Activated naive CD8-positive, alpha-beta T cell treated with anti-CD3 and anti-CD28 coated beads, Interleukin-2, amount 10 ng/mL, durations not matched to agents 7 days and 5 days (primary cell): ENCODE results near the gene ITGA11. TPM values are rescaled to one million over a fixed set of nuclear protein-coding genes. Genes with fewer than 3 reads are reported as not detected.

Experiments used
- ATAC-seq: fragments of 150-1000 bp; cut with Tn5 transposase; one replicate; pipeline ENCODE4 v1.10.0; 2021; ENCODE audit warnings: low read depth, moderate library complexity
- POLR2A ChIA-PET: fragments of 350-600 bp; sonication (Branson Sonifier 250); formaldehyde crosslinking; loops from one replicate; lab custom pipeline; 2021; ENCODE audit warnings: antibody characterized with exemption; lab: Charles Lee
- DNase-seq: peaks from one replicate; pipeline ENCODE4 v3.0.0; 2021
- H3K27ac Mint-ChIP-seq: one replicate; pipeline ENCODE4 v1.8.0; 2022; ENCODE audit warnings: mild to moderate bottlenecking, mixed read lengths
- H3K27me3 Mint-ChIP-seq: one replicate; pipeline ENCODE4 v1.8.0; 2022; ENCODE audit warnings: mild to moderate bottlenecking, moderate library complexity, mixed read lengths
- H3K36me3 Mint-ChIP-seq: one replicate; pipeline ENCODE4 v1.8.0; 2021; ENCODE audit warnings: mild to moderate bottlenecking, mixed read lengths
- H3K4me1 Mint-ChIP-seq: one replicate; pipeline ENCODE4 v1.8.0; 2021; ENCODE audit warnings: mixed read lengths
- H3K4me3 Mint-ChIP-seq: one replicate; pipeline ENCODE4 v1.8.0; 2022; ENCODE audit warnings: mild to moderate bottlenecking, moderate library complexity, mixed read lengths
- H3K9me3 Mint-ChIP-seq: one replicate; pipeline ENCODE4 v1.8.0; 2021; ENCODE audit warnings: mixed read lengths
- total RNA-seq, 2 experiments: library from RNA; stranded (reverse); gene quantifications; one replicate each; pipeline ENCODE4 v1.2.3, GENCODE V29; 2021

ITGA11 gene
- total RNA-seq, 2 experiments from 2014 or later, result 0.57 to 0.61 TPM

DNA sequence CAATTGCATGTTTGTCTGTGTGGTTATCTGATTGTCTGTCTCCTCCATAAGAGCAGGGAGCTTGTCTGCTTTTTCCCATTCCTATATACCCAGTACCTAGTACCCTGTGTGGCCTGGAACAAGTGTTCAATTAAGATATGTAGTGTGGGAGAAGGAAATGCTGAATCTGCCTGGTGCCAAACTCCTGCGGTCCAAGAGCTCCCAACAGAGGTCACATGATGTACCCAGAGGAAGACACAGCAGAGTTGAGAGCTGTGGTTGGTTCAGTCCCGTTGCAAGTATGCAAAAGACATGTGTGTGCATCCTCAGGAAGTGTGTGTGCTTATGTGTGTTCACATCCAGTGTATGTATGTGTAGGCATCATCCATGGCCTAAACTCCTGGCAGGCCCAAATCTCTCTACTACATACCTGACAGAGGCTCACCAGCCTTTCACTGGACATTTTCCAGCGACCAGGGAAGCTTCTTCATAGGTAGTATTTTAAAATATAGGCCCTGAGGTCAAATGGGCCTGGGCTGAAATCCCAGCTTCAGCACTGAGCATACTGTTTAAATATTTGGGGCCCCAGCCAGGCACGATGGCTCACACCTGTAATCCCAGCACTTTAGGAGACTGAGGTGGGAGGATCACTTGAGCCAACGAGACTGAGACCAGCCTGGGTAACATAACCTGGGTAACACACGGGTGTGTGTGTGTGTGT is 34.0 kb upstream of the ITGA11 start:
- POLR2A ChIA-PET, result interaction anchor here (0.6 kb wide), 1 partner anchor 29 kb away, joined by 3 read pairs; no protein-coding TSS in a partner anchor
- Mint-ChIP-seq H3K36me3 (no peaks in the 10 kb centered on the region), H3K4me1 (peaks cover 6% of the 10 kb centered on the region), H3K27ac (no peak overlapping the region), H3K4me3 (no peak overlapping the region), H3K9me3 (no peaks in the 10 kb centered on the region), H3K27me3 (peaks cover 15% of the 10 kb centered on the region)
- peak; percentile 50 for ATAC-seq
- DNase-seq, result no peak

DNA sequence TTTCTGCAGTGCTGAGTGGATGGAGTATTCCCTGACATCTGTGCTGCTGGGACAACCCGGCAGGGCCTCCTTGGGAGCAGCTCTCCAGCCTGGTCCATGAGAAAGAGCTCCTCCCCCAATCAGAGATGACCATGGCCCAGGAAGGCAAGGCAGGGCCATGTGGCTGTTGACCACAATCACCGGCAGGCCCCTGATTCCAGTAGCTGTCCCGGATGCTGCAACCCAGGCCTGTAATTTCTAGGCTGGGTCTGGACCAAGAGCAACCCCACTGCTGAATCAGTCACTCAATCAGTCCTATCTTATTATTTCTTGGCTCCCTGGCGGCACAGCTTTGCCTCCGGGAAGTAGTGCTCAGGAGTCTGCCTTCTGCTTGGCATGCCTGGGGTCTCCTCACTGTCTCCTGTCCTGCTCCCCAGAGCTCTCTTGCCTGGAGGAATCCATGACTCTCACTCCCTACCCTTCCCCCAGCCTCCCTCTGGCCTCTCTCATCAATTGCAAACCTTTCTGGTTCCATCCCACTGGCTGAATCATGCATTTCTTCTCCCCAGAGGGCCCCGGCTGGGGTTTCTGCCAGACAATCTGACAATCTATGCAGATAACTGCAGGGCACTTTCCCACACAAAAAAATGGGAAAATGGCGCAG is 32.6 kb upstream of the ITGA11 start:
- no peaks in the 10 kb centered on the region for H3K9me3 Mint-ChIP-seq
- H3K27me3 Mint-ChIP-seq, result peaks cover 28% of the 10 kb centered on the region
- H3K4me3 Mint-ChIP-seq, result no peak overlapping the region
- H3K4me1 Mint-ChIP-seq, result peaks cover 6% of the 10 kb centered on the region
- H3K36me3 Mint-ChIP-seq, result no peaks in the 10 kb centered on the region
- no peak overlapping the region for H3K27ac Mint-ChIP-seq
- no peak for DNase-seq
- no peak for ATAC-seq
- POLR2A ChIA-PET, result no interaction called here

DNA sequence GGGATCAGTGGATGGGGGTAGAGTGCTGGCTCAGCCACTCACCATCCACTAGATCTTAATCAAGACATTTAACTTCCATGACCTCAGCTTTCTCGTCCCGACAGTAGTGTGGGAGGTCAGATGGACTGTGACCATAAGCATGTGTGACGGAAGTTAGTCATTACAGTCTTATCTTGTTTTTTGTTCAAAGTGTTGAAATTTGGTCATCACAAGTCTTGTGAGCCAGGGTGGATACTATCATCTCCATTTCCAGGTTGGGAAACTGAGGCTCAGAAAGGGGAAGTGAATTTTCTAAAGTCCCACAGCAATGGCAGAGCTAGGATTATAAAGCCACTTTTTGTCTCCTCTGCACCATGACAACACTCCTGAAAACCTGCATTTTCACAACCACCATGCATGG is 32.0 kb upstream of the ITGA11 start:
- DNase-seq (no peak), ATAC-seq (no peak)
- H3K27me3 Mint-ChIP-seq, result peaks cover 33% of the 10 kb centered on the region
- H3K9me3 Mint-ChIP-seq, result no peaks in the 10 kb centered on the region
- no peak overlapping the region for H3K27ac Mint-ChIP-seq
- POLR2A ChIA-PET, result no interaction called here
- no peaks in the 10 kb centered on the region for H3K36me3 Mint-ChIP-seq
- H3K4me3 Mint-ChIP-seq, result no peak overlapping the region
- peaks cover 6% of the 10 kb centered on the region for H3K4me1 Mint-ChIP-seq

DNA sequence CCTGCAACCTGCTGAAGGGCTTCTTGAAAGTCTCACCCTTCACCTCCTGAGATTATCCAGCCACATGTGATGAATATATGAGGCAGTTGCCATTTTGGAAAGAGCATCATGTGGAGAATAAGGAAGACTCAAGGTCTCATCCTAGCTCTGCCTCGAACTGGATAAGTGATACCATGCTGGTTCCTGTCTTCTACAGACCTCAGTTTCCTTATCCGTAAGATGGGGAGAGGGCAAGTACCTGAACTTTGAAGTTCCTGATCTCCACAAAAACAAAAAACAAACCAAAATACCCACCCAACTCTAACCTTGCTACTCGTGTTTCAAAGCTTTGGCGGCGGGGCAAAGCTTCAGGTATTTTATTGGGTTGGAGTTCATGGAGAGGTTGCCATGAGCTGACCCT is 31.5 kb upstream of the ITGA11 start:
- ATAC-seq, result no peak
- POLR2A ChIA-PET, result no interaction called here
- no peak overlapping the region for H3K4me3 Mint-ChIP-seq
- no peaks in the 10 kb centered on the region for H3K36me3 Mint-ChIP-seq
- H3K27ac Mint-ChIP-seq, result no peak overlapping the region
- no peaks in the 10 kb centered on the region for H3K9me3 Mint-ChIP-seq
- peaks cover 39% of the 10 kb centered on the region for H3K27me3 Mint-ChIP-seq
- peaks cover 6% of the 10 kb centered on the region for H3K4me1 Mint-ChIP-seq
- DNase-seq, result no peak

DNA sequence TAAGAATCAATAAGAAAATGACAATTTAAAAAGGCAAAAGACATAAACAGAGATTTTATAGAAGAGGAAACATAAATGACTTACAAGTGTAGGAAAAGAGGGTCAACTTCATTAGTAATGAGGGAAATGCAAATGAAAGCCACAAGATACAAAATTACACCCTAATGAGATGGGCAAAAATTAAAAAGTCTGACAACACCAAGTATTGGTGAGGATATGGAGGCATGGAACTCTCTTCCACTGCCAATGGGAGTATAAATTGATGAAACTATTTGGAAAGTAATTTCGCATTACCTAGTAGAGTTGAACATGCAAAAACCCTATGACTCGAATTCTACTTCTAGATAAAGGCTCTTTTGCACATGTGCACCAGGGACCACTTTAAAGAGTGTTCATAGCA is 28.2 kb upstream of the ITGA11 start:
- Mint-ChIP-seq H3K27me3 (peaks cover 52% of the 10 kb centered on the region), H3K36me3 (no peaks in the 10 kb centered on the region), H3K4me3 (no peak overlapping the region), H3K27ac (no peak overlapping the region), H3K9me3 (no peaks in the 10 kb centered on the region), H3K4me1 (no peaks in the 10 kb centered on the region)
- POLR2A ChIA-PET, result no interaction called here
- DNase-seq (no peak), ATAC-seq (no peak)

DNA sequence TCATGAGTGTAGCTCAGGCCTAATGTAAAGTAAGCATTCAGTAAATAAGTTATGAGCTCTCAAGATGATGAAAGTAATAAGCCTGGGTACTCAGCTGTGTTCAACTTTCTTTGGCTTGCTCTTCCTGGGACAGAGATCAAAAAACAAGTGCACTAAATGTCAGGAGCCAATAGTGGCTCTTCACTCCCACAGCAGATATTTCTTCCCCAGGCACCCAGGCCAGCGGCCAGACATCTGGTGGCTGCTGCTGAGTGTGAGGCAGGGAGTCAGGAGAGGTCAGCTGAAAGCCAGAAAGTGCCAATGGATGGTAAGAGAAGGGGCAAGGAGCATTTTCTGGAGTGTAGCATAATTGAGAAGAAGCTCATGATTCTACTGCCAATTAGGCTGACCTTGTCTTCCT is 18.2 kb upstream of the ITGA11 start:
- Mint-ChIP-seq H3K9me3 (peaks cover 1% of the 10 kb centered on the region), H3K4me1 (no peaks in the 10 kb centered on the region), H3K27ac (no peak overlapping the region), H3K36me3 (no peaks in the 10 kb centered on the region), H3K4me3 (no peak overlapping the region), H3K27me3 (peaks cover 70% of the 10 kb centered on the region)
- POLR2A ChIA-PET, result no interaction called here
- DNase-seq (no peak), ATAC-seq (no peak)

DNA sequence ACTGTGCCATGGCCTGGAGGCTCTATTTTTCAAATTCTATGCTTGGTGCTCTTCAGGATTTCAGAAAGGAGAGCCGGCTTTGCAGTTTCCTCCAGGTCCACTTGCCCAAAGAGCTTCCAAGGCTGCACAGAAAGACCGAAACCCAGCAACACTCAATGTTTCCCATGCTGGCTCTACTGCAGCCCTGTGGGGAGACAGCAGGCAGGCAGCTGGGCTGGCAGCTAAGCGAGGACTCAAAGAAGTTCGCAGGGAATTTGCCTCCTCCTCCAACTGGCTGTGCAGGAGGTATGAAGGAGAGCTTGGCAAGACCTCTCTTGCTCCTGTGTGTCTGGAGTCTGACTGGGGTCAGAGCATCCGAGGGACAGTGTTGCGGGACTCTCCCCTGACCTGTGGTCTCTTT is 17.4 kb upstream of the ITGA11 start:
- peaks cover 69% of the 10 kb centered on the region for H3K27me3 Mint-ChIP-seq
- H3K4me1 Mint-ChIP-seq, result no peaks in the 10 kb centered on the region
- DNase-seq (no peak), ATAC-seq (no peak)
- H3K9me3 Mint-ChIP-seq, result peaks cover 1% of the 10 kb centered on the region
- no peak overlapping the region for H3K4me3 Mint-ChIP-seq
- POLR2A ChIA-PET, result no interaction called here
- H3K36me3 Mint-ChIP-seq, result no peaks in the 10 kb centered on the region
- no peak overlapping the region for H3K27ac Mint-ChIP-seq

DNA sequence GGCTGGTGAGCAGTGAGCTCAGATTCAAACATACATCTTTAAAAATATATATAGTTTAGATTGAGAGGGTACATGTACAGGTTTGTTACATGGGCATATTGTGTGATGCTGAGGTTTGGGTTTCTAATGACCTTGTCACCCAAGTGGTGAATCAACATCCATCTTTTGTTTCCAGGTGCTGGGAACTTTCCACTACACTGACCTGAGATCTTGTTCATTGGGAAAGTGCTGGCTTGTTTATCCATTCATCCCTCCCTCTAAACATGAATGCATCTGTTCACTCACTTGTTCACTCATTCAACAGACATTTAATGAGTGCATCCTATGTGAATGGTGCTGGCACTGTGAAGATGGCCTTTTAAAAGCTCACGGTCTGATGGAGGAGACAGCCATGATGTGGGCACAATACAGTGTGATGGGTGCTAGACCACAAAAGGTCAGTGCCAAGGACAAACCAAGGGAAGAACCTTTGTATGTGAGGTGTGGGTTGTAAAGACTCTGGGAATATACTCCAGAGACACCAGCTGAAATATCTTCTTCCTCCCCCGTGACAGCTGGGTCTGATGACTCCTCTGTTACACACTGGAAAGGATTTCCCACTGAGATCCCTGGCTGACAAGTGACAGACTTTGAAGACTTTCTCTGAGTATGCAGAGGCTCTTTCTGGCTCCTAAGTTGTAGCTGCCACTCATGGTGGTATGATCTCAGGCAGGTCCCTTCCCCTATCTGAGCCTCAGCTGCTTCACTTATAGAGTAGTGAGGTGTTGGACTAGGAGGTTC is 16.2 kb upstream of the ITGA11 start:
- Mint-ChIP-seq H3K4me1 (no peaks in the 10 kb centered on the region), H3K36me3 (no peaks in the 10 kb centered on the region), H3K9me3 (peaks cover 1% of the 10 kb centered on the region), H3K4me3 (no peak overlapping the region), H3K27ac (no peak overlapping the region), H3K27me3 (peaks cover 69% of the 10 kb centered on the region)
- no peak for DNase-seq
- no peak for ATAC-seq
- POLR2A ChIA-PET, result no interaction called here

DNA sequence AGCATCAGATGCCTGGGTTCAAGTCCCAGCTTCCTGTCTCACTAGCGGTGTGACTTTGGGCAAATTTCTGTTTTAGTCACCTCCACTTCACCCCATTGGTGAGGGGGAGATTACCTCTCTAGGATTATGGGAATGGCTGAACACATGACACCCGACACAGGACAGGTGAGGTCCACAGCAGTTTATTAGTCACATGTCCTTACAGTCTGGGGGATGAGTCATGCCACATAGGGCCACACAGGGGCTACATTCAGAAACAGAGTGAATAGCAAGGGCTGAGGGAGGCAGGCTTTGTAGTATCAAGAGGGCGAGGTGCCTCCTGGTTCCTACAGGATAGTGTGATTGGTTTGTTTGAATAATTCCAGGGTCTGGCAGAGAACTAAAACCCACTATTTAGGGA is 15.2 kb upstream of the ITGA11 start:
- Mint-ChIP-seq H3K27me3 (peaks cover 66% of the 10 kb centered on the region), H3K4me1 (no peaks in the 10 kb centered on the region), H3K27ac (no peak overlapping the region), H3K9me3 (peaks cover 1% of the 10 kb centered on the region), H3K36me3 (no peaks in the 10 kb centered on the region), H3K4me3 (no peak overlapping the region)
- POLR2A ChIA-PET, result no interaction called here
- no peak for ATAC-seq
- no peak for DNase-seq

DNA sequence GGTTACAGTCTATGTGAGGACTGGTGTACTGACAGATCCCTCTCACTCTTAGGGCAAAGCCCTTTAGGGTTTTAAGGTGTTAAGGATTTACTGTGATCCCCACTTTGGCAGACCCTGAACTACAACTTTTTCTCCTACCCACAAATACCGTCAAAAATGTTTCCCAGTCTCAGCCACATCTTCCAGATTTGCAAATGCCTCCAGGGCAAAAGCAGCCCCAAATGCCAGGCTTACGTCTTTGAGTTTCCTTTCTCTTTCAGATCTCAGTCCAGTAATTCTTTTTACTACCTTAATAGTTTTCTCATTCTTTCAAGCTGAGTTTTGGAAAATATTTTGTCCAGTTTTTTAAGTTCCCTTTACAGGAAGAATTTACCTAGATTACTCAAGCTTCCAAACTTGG is 13.4 kb upstream of the ITGA11 start:
- H3K27me3 Mint-ChIP-seq, result peaks cover 53% of the 10 kb centered on the region
- no peaks in the 10 kb centered on the region for H3K36me3 Mint-ChIP-seq
- DNase-seq (no peak), ATAC-seq (no peak)
- H3K4me3 Mint-ChIP-seq, result no peak overlapping the region
- no peaks in the 10 kb centered on the region for H3K4me1 Mint-ChIP-seq
- H3K27ac Mint-ChIP-seq, result no peak overlapping the region
- POLR2A ChIA-PET, result no interaction called here
- H3K9me3 Mint-ChIP-seq, result no peaks in the 10 kb centered on the region

DNA sequence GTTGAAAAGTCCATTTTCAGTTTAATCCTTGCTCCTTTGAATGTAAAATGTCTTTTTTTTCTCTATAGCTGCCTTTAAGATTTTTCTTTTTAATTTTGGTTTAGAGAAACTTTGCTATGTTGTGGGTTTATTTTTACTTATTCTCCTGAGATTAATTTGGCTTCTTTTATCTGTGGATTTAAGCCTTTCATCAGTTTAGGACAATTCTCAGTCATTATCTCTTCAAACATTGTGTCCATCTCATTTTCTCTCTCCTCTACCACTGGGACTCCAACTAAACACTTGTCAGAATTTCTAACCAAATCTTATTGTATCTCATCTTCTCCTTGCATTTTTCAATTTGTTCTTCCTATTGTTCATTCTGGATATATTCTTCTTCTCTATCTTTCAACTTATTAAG is 12.4 kb upstream of the ITGA11 start:
- H3K27me3 Mint-ChIP-seq, result peaks cover 53% of the 10 kb centered on the region
- POLR2A ChIA-PET, result no interaction called here
- H3K27ac Mint-ChIP-seq, result no peak overlapping the region
- no peaks in the 10 kb centered on the region for H3K9me3 Mint-ChIP-seq
- H3K36me3 Mint-ChIP-seq, result no peaks in the 10 kb centered on the region
- DNase-seq, result no peak
- H3K4me3 Mint-ChIP-seq, result no peak overlapping the region
- H3K4me1 Mint-ChIP-seq, result no peaks in the 10 kb centered on the region
- ATAC-seq, result no peak

DNA sequence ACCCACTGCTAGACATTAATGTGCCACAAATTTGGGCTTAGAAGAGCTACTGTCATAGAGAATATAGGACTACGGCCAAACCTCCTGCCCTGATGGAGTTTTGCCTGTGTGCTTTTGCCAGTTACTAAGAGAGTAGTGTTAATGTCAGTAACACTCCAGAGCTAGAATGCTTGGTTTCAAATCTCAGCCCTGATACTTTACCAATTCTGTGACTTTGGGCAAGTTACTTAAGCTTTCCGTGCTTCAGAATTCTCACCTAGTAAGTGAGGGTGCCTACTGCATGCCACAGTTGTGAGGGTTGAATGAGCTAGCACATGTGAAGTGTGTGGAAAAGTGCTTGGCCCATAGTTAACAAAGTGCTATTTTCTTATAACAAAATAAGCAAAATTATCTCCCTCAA is 10.9 kb upstream of the ITGA11 start:
- no peaks in the 10 kb centered on the region for H3K4me1 Mint-ChIP-seq
- no peak overlapping the region for H3K27ac Mint-ChIP-seq
- no peaks in the 10 kb centered on the region for H3K36me3 Mint-ChIP-seq
- no peak overlapping the region for H3K4me3 Mint-ChIP-seq
- no peak for DNase-seq
- H3K27me3 Mint-ChIP-seq, result peaks cover 60% of the 10 kb centered on the region
- H3K9me3 Mint-ChIP-seq, result no peaks in the 10 kb centered on the region
- ATAC-seq, result no peak
- POLR2A ChIA-PET, result no interaction called here

DNA sequence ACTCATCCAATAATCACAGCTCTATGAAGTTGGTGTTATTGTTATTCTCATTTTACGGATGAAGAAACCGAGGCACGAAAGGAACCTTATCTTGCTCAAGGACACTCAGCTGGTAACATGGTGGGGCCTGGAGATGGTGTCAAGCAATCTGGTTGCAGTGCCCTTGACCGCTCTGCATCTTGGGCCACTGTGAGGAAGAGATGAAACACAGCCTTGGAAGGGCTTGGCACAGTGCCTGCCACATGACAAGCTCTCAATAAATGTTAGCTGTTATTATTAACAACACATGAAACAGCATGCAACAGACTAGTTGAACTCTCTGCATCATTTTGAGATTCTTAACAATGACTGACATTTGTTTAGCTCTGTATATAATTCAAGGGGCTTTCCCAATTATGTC is 10.1 kb upstream of the ITGA11 start:
- POLR2A ChIA-PET, result no interaction called here
- no peak overlapping the region for H3K27ac Mint-ChIP-seq
- no peaks in the 10 kb centered on the region for H3K9me3 Mint-ChIP-seq
- H3K36me3 Mint-ChIP-seq, result no peaks in the 10 kb centered on the region
- no peak overlapping the region for H3K4me3 Mint-ChIP-seq
- H3K27me3 Mint-ChIP-seq, result peaks cover 69% of the 10 kb centered on the region
- DNase-seq, result no peak
- H3K4me1 Mint-ChIP-seq, result no peaks in the 10 kb centered on the region
- no peak for ATAC-seq
